Measurements from ENCODE around the gene SEPHS1.
"Not testable (repeated sequence)": the region's sequence is repeated elsewhere in the genome, so short reads cannot be mapped to it uniquely, and the experiment has no call there.

The SEPHS1 gene

GRCh38 chr10:13276146-13276545, 71.9 kb downstream of the SEPHS1 start:
- DNase-seq, result not testable (repeated sequence)

GRCh38 chr10:13272164-13272571, 75.9 kb downstream of the SEPHS1 start:
- peak; percentile 30 for DNase-seq

- DNase-seq, result peak; percentile 58
Measured at GRCh38 chr10:13271552-13272163, 76.4 kb downstream of the SEPHS1 start.

GRCh38 chr10:13270877-13271551, 77.1 kb downstream of the SEPHS1 start:
- no peak for DNase-seq

GRCh38 chr10:13268841-13269240, 79.3 kb downstream of the SEPHS1 start:
- no peak for DNase-seq

GRCh38 chr10:13268310-13268709, 79.8 kb downstream of the SEPHS1 start:
- no peak for DNase-seq

Measured in NCI-H82 (cell line).